Tibial nerve (tissue), 3 donors: Measurements from ENCODE around the gene MARCO.

Source experiments
- CTCF ChIP-seq, 5 experiments: fragments of 200-600 bp in 3 of 5; fragments of 450-650 bp in 2 of 5; sonication (generic) in 3 of 5; IDR thresholded peaks; one replicate each; pipeline ENCODE4 v1.5.1; 2016 to 2019; ENCODE audit warnings: antibody characterized with exemption in 5 of 5, mild to moderate bottlenecking in 3 of 5, moderate library complexity in 2 of 5
- POLR2A ChIP-seq, 2 donors: fragments of 450-650 bp; IDR thresholded peaks; one replicate each; pipeline ENCODE4 v1.6.1; 2017; ENCODE audit warnings: antibody characterized with exemption in 2 of 2, mild to moderate bottlenecking in 2 of 2, moderate library complexity in 2 of 2

- no peak for TF ChIP-seq CTCF (IDR thresholded peaks at IDR 0.05)
- no peak for TF ChIP-seq POLR2A (IDR thresholded peaks at IDR 0.05)
Measured at GRCh38 chr2:119006441-119006840, 64.4 kb downstream of the MARCO start.
